ENCODE data around the gene ANKRD13B.

DNA sequence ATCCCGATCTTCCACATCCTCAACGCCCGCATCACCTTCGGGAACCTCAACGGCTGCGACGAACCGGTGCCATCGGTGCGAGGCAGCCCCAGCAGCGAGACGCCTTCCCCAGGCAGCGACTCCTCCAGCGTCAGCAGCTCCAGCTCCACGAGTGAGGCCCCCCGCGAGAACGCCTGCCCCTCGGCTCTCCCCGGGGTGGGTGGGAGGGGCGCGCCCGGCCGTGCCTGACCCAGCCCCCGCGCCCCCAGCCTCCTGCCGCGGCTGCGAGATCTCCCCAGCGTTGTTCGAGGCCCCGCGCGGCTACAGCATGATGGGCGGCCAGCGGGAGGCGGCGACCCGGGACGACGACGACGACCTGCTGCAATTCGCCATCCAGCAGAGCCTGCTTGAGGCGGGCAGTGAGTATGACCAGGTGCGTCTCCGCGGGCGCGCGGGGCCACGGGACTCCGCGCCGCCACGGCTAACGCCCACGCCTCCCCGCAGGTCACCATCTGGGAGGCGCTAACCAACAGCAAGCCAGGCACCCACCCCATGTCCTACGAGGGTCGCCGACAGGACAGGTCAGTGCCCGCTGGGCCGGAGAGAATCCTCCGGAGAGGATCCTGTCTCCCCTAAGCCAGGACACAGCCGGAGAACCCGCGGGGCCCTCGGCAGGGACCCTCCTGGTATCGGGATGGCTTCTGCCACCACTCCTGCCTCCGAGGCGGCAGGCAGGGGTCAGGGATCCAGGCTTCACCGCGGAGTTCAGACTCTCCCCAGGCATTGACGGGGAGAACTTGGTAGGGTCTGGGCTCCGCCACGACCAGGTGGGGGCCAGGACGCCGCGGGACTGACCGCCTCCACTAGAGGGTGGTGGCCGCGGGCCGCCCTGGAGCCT, 19.7 kb downstream of the ANKRD13B start:
- TF ChIP-seq, protein P1, sequence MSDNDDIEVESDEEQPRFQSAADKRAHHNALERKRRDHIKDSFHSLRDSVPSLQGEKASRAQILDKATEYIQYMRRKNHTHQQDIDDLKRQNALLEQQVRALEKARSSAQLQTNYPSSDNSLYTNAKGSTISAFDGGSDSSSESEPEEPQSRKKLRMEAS (IDR thresholded peaks at IDR 0.05) = no peak
- TF ChIP-seq TAF1 (IDR thresholded peaks at IDR 0.05; ENCODE audit: low read depth) (no peak), EP300 (IDR thresholded peaks at IDR 0.05; ENCODE audit: borderline replicate concordance) (no peak), EGR1 (IDR thresholded peaks at IDR 0.05) (no peak), NFIC (IDR thresholded peaks at IDR 0.05) (no peak), CREB1 (IDR thresholded peaks at IDR 0.05; ENCODE audit: low read depth) (no peak), TEAD4 (IDR thresholded peaks at IDR 0.05) (no peak), RAD21 (IDR thresholded peaks at IDR 0.05; ENCODE audit: low read depth) (no peak)
- TF ChIP-seq, protein P2, sequence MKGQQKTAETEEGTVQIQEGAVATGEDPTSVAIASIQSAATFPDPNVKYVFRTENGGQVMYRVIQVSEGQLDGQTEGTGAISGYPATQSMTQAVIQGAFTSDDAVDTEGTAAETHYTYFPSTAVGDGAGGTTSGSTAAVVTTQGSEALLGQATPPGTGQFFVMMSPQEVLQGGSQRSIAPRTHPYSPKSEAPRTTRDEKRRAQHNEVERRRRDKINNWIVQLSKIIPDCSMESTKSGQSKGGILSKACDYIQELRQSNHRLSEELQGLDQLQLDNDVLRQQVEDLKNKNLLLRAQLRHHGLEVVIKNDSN (IDR thresholded peaks at IDR 0.05) = no peak
- TF ChIP-seq, protein P3, sequence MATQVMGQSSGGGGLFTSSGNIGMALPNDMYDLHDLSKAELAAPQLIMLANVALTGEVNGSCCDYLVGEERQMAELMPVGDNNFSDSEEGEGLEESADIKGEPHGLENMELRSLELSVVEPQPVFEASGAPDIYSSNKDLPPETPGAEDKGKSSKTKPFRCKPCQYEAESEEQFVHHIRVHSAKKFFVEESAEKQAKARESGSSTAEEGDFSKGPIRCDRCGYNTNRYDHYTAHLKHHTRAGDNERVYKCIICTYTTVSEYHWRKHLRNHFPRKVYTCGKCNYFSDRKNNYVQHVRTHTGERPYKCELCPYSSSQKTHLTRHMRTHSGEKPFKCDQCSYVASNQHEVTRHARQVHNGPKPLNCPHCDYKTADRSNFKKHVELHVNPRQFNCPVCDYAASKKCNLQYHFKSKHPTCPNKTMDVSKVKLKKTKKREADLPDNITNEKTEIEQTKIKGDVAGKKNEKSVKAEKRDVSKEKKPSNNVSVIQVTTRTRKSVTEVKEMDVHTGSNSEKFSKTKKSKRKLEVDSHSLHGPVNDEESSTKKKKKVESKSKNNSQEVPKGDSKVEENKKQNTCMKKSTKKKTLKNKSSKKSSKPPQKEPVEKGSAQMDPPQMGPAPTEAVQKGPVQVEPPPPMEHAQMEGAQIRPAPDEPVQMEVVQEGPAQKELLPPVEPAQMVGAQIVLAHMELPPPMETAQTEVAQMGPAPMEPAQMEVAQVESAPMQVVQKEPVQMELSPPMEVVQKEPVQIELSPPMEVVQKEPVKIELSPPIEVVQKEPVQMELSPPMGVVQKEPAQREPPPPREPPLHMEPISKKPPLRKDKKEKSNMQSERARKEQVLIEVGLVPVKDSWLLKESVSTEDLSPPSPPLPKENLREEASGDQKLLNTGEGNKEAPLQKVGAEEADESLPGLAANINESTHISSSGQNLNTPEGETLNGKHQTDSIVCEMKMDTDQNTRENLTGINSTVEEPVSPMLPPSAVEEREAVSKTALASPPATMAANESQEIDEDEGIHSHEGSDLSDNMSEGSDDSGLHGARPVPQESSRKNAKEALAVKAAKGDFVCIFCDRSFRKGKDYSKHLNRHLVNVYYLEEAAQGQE (IDR thresholded peaks at IDR 0.05; ENCODE audit: low read depth) = no peak

Measured in Ishikawa (cell line).